ENCODE data around the gene DIRAS1.

DIRAS1 gene

DNA sequence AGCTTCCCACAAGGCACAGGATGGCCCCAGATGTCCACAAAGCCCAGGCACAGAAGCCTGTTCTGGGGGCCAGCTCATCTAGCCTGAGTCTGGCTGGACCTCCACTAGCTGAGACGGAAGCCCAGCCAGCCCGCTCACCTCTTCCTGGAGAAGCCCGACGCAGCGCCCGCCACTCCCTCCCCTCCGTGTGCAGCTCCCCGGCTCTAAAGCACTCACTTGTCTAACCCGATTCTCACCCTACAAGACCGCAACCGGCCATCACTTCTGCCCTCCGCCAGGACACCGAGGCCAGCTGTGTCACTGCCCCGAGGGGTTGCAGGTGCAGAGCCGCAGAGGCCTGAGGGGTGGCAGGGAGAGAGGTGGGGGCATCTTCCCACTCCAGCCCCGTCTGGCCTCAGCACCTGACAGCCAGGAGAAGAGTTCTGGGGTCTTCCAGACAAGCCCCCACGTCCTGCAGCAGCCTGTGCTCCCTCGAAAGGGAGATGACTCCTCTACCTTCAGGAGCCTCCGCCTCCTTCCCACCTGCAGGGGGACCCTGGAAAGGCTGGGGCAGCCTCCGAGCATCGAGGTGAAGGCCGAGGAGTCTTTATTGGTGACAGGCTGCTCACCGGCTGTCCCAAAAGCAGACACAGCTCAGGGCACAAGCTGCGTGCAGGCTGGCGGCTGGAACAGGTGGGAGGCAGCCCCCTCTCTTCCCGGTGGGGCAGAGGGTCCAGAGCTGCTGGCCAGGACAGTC is 5.9 kb upstream of the DIRAS1 start:
- no peak for TF ChIP-seq EP300 (IDR thresholded peaks at IDR 0.05; ENCODE audit: borderline replicate concordance)
- TF ChIP-seq CEBPB (IDR thresholded peaks at IDR 0.05) = no peak
- TF ChIP-seq, protein P1, sequence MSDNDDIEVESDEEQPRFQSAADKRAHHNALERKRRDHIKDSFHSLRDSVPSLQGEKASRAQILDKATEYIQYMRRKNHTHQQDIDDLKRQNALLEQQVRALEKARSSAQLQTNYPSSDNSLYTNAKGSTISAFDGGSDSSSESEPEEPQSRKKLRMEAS (IDR thresholded peaks at IDR 0.05) = no peak
- TF ChIP-seq YY1 (IDR thresholded peaks at IDR 0.05; ENCODE audit: low read depth) = no peak
- TF ChIP-seq, protein P2, sequence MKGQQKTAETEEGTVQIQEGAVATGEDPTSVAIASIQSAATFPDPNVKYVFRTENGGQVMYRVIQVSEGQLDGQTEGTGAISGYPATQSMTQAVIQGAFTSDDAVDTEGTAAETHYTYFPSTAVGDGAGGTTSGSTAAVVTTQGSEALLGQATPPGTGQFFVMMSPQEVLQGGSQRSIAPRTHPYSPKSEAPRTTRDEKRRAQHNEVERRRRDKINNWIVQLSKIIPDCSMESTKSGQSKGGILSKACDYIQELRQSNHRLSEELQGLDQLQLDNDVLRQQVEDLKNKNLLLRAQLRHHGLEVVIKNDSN (IDR thresholded peaks at IDR 0.05) = no peak
- TF ChIP-seq EGR1 (IDR thresholded peaks at IDR 0.05) = no peak
- TF ChIP-seq REST (IDR thresholded peaks at IDR 0.05; ENCODE audit: low read depth) = no peak
- no peak for TF ChIP-seq ZBTB7A (IDR thresholded peaks at IDR 0.05; ENCODE audit: low read depth)
- TF ChIP-seq RAD21 (IDR thresholded peaks at IDR 0.05; ENCODE audit: low read depth) = no peak
- TF ChIP-seq FOXM1 (IDR thresholded peaks at IDR 0.05; ENCODE audit: borderline replicate concordance, low read depth) = no peak
- TF ChIP-seq TAF1 (IDR thresholded peaks at IDR 0.05; ENCODE audit: low read depth) = no peak
- TF ChIP-seq CREB1 (IDR thresholded peaks at IDR 0.05; ENCODE audit: low read depth) = no peak
- TF ChIP-seq NFIC (IDR thresholded peaks at IDR 0.05) = no peak
- no peak for TF ChIP-seq TCF12 (IDR thresholded peaks at IDR 0.05; ENCODE audit: low read depth)
- TF ChIP-seq TEAD4 (IDR thresholded peaks at IDR 0.05) = no peak

- TF ChIP-seq CREB1 (IDR thresholded peaks at IDR 0.05; ENCODE audit: low read depth) = no peak
- TF ChIP-seq CEBPB (IDR thresholded peaks at IDR 0.05) = no peak
- no peak for TF ChIP-seq YY1 (IDR thresholded peaks at IDR 0.05; ENCODE audit: low read depth)
- no peak for TF ChIP-seq EGR1 (IDR thresholded peaks at IDR 0.05)
- TF ChIP-seq NFIC (IDR thresholded peaks at IDR 0.05) = no peak
- no peak for TF ChIP-seq EP300 (IDR thresholded peaks at IDR 0.05; ENCODE audit: borderline replicate concordance)
- TF ChIP-seq REST (IDR thresholded peaks at IDR 0.05; ENCODE audit: low read depth) = no peak
- no peak for TF ChIP-seq TAF1 (IDR thresholded peaks at IDR 0.05; ENCODE audit: low read depth)
- TF ChIP-seq RAD21 (IDR thresholded peaks at IDR 0.05; ENCODE audit: low read depth) = no peak
Measured at GRCh38 chr19:2726160-2726855, 5.1 kb upstream of the DIRAS1 start.

DNA sequence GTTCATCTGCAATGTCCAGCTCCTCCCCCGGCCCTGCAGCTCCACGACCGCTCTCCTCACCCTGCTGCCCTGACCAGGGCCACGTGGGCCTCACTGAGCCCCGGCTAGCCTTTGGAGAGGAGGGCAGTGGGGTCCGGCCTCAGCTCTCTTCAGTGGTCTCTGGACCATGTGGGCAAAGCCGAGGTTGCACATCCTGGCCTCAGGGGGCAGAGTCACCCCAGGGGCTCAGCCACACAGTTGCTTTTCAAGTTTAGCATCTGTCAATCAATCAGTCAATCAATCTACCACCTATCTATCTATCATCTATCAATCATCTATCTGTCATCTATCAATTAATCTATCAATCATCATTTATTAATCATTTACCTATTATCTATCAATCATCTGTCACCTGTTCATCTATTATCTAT is 3.0 kb upstream of the DIRAS1 start:
- TF ChIP-seq RAD21 (IDR thresholded peaks at IDR 0.05; ENCODE audit: low read depth) (no peak), NFIC (IDR thresholded peaks at IDR 0.05) (no peak), YY1 (IDR thresholded peaks at IDR 0.05; ENCODE audit: low read depth) (no peak), TEAD4 (IDR thresholded peaks at IDR 0.05) (no peak), REST (IDR thresholded peaks at IDR 0.05; ENCODE audit: low read depth) (no peak), CEBPB (IDR thresholded peaks at IDR 0.05) (no peak), CREB1 (IDR thresholded peaks at IDR 0.05; ENCODE audit: low read depth) (no peak), EGR1 (IDR thresholded peaks at IDR 0.05) (no peak), EP300 (IDR thresholded peaks at IDR 0.05; ENCODE audit: borderline replicate concordance) (no peak), TAF1 (IDR thresholded peaks at IDR 0.05; ENCODE audit: low read depth) (no peak), FOXM1 (IDR thresholded peaks at IDR 0.05; ENCODE audit: borderline replicate concordance, low read depth) (no peak), ZBTB7A (IDR thresholded peaks at IDR 0.05; ENCODE audit: low read depth) (no peak)
- TF ChIP-seq, protein P2 (IDR thresholded peaks at IDR 0.05) = no peak

DNA sequence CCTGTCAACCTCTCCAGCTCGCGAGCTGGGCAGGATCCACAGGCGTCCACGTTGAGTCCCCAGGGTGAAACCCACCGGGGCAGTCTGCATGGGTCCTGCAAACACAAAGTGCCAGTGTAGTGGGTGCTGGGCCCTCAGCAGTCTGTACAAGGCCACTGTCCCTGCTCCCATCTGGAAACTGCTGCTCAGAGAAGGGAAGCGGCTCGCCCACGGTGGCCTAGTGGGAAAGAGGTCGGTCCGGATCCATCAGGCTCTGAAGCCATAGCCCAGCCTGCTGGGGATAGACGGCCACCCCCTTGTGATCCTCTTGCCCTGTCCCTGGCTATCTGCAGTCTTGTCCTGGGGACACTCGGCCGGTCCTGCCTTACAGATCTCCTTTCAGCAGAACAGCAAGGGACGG is 2.6 kb upstream of the DIRAS1 start:
- TF ChIP-seq CEBPB (IDR thresholded peaks at IDR 0.05) (no peak), EGR1 (IDR thresholded peaks at IDR 0.05) (no peak)
